ENCODE measurements around the gene CHRNA3.

GRCh38 chr15:78641102-78641748, 20.4 kb upstream of the CHRNA3 start, which contains the start of gene CHRNB4:
- TF ChIP-seq, protein P1, sequence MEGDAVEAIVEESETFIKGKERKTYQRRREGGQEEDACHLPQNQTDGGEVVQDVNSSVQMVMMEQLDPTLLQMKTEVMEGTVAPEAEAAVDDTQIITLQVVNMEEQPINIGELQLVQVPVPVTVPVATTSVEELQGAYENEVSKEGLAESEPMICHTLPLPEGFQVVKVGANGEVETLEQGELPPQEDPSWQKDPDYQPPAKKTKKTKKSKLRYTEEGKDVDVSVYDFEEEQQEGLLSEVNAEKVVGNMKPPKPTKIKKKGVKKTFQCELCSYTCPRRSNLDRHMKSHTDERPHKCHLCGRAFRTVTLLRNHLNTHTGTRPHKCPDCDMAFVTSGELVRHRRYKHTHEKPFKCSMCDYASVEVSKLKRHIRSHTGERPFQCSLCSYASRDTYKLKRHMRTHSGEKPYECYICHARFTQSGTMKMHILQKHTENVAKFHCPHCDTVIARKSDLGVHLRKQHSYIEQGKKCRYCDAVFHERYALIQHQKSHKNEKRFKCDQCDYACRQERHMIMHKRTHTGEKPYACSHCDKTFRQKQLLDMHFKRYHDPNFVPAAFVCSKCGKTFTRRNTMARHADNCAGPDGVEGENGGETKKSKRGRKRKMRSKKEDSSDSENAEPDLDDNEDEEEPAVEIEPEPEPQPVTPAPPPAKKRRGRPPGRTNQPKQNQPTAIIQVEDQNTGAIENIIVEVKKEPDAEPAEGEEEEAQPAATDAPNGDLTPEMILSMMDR (IDR thresholded peaks at IDR 0.05; ENCODE audit: borderline replicate concordance, extremely low read depth, low read length, poor library complexity, severe bottlenecking): no peak
- TF ChIP-seq EZH2 (IDR thresholded peaks at IDR 0.05; ENCODE audit: borderline replicate concordance, low read depth, low read length, severe bottlenecking): no peak

Data from DND-41 (cell line).